ENCODE measurements around the gene TRIM52. TPM values are rescaled to one million over a fixed set of nuclear protein-coding genes. Genes with fewer than 3 reads are reported as not detected.
A peak's percentile ranks its signal among the peaks of the same experiment; 100 is the strongest.

The TRIM52 gene
- total and polyA plus RNA-seq, 9 of the 15 experiments (the other 6 are each of a cell fraction or from before 2014, with no cell fraction given), result 3.3 to 21.9 (median 13.5) TPM

DNA sequence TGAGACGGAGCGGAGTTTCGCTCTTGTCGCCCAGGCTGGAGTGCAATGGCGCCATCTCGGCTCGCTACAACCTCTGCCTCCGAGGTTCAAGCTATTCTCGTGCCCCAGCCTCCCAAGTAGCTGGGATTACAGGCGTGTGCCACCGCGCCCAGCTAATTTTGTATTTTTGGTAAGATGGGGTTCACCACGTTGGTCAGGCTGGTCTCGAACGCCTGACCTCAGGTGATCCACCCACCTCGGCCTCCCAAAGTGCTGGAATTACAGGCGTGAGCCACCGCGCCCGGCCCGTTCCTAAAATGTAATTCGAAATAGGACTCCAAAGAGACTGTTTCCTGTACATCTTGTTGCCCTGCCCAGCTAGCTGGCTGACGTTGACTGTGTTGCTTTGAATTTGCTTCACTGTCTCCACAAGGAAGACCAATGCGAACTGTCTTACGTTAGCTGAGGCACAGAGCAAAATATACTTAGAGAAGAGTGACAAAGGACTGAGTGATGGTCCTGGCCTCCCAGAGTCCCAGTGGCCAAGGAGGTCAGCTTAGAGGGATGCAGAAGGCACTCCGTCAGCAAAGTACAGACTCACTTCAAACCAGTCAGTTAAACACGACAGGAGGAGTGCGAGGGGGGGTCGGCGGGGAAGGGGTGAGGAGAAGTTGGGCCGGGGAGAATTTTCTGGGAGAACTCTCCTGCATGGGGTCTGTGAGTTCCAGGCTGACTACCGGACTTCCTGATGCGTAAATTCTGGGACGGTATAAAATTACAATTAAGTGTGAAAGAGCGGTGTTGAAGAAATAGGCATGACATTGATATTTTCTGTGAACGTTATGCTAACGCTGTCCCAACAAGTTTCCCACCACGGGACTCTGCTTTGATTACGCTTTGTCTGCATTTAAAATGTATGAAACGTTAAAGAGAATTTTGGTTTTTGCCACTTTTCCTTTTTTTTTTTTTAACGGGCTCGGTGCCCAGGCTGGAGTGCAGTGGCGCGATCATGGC lies 44.6 kb downstream of the TRIM52 start (continued):
- TF ChIP-seq ZNF277 (CRISPR knock-in tag; IDR thresholded peaks at IDR 0.05; ENCODE audit: borderline replicate concordance) (no peak), PHB2 (IDR thresholded peaks at IDR 0.05; ENCODE audit: low read depth) (no peak), C11orf30 (IDR thresholded peaks at IDR 0.05; ENCODE audit: low read depth) (peak; percentile 17; the same call in 1 of the 2 replicates), STAG1 (CRISPR knock-in tag; IDR thresholded peaks at IDR 0.05; ENCODE audit: borderline replicate concordance) (no peak), RBM22 (IDR thresholded peaks at IDR 0.05; ENCODE audit: low read depth, low read length, poor library complexity, severe bottlenecking) (no peak), ZBTB11 (CRISPR knock-in tag; IDR thresholded peaks at IDR 0.05) (no peak), EP300 (IDR thresholded peaks at IDR 0.05; ENCODE audit: low read length) (no peak), ZNF444 (CRISPR knock-in tag; IDR thresholded peaks at IDR 0.05) (no peak), TSHZ1 (CRISPR knock-in tag; IDR thresholded peaks at IDR 0.05) (no peak), HIVEP1 (CRISPR knock-in tag; IDR thresholded peaks at IDR 0.05) (no peak), ZFP1 (CRISPR knock-in tag; IDR thresholded peaks at IDR 0.05) (no peak)
- TF ChIP-seq, protein P1, sequence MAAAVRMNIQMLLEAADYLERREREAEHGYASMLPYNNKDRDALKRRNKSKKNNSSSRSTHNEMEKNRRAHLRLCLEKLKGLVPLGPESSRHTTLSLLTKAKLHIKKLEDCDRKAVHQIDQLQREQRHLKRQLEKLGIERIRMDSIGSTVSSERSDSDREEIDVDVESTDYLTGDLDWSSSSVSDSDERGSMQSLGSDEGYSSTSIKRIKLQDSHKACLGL (CRISPR knock-in tag; IDR thresholded peaks at IDR 0.05; ENCODE audit: borderline replicate concordance, poor library complexity, severe bottlenecking), result no peak
- TF ChIP-seq, protein P2, sequence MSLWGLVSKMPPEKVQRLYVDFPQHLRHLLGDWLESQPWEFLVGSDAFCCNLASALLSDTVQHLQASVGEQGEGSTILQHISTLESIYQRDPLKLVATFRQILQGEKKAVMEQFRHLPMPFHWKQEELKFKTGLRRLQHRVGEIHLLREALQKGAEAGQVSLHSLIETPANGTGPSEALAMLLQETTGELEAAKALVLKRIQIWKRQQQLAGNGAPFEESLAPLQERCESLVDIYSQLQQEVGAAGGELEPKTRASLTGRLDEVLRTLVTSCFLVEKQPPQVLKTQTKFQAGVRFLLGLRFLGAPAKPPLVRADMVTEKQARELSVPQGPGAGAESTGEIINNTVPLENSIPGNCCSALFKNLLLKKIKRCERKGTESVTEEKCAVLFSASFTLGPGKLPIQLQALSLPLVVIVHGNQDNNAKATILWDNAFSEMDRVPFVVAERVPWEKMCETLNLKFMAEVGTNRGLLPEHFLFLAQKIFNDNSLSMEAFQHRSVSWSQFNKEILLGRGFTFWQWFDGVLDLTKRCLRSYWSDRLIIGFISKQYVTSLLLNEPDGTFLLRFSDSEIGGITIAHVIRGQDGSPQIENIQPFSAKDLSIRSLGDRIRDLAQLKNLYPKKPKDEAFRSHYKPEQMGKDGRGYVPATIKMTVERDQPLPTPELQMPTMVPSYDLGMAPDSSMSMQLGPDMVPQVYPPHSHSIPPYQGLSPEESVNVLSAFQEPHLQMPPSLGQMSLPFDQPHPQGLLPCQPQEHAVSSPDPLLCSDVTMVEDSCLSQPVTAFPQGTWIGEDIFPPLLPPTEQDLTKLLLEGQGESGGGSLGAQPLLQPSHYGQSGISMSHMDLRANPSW (CRISPR knock-in tag; IDR thresholded peaks at IDR 0.05), result no peak
